ENCODE measurements around the gene IGSF22. TPM values are rescaled to one million over a fixed set of nuclear protein-coding genes. Genes with fewer than 3 reads are reported as not detected.

IGSF22 gene
- total and polyA plus RNA-seq, 2 of the 8 experiments (the other 6 are each of a cell fraction or from before 2014, with no cell fraction given): 0.14 TPM; not detected in 1

GRCh38 chr11:18739685-18740084, 13.7 kb upstream of the IGSF22 start:
- Histone ChIP-seq H3K4me1 (replicated peaks in 1 of 4; ENCODE audit: control insufficient read depth in 3 of 4, insufficient read depth in 4 of 4, low read length in 3 of 4) (no peaks in the 10 kb centered on the region), H3K9ac (replicated peaks in 1 of 4; ENCODE audit: extremely low read depth in 1 of 4, low read depth in 3 of 4, low read length in 3 of 4) (no peak overlapping the region), H3K56ac (replicated peaks; ENCODE audit: insufficient read length, low read depth, low read length) (no peak overlapping the region), H2BK20ac (ENCODE audit: low read length) (no peak overlapping the region), H3K79me2 (ENCODE audit: control insufficient read depth in 1 of 2, insufficient read depth in 2 of 2, low read length in 2 of 2) (no peaks in the 10 kb centered on the region), H3K9me3 (ENCODE audit: insufficient read depth in 2 of 2, low read depth in 1 of 2, low read length in 1 of 2) (no peaks in the 10 kb centered on the region), H3K18ac (ENCODE audit: extremely low read depth, low read length) (no peak overlapping the region), H2AFZ (ENCODE audit: low read length) (no peak overlapping the region), H4K5ac (ENCODE audit: insufficient read length, low read depth, low read length) (no peak overlapping the region), H3K4me2 (ENCODE audit: insufficient read depth in 1 of 2, low read depth in 2 of 2, low read length in 2 of 2) (no peak overlapping the region), H2BK15ac (ENCODE audit: low read length) (no peak overlapping the region), H3K27me3 (replicated peaks in 1 of 4; ENCODE audit: control insufficient read depth in 3 of 4, extremely low read depth in 1 of 4, insufficient read depth in 3 of 4, low read length in 3 of 4) (no peaks in the 10 kb centered on the region), H3K14ac (ENCODE audit: insufficient read length) (no peak overlapping the region), H3K23me2 (ENCODE audit: low read depth, low read length) (no peaks in the 10 kb centered on the region), H4K8ac (ENCODE audit: extremely low read depth, insufficient read depth, low read length) (no peak overlapping the region), H3K4me3 (ENCODE audit: extremely low read depth in 1 of 4, insufficient read depth in 2 of 4, low read depth in 3 of 4, low read length in 4 of 4) (no peak overlapping the region), H2BK120ac (replicated peaks; ENCODE audit: low read depth, low read length) (no peak overlapping the region), H4K20me1 (replicated peaks in 1 of 2; ENCODE audit: control insufficient read depth in 1 of 2, insufficient read depth in 2 of 2, low read length in 2 of 2) (no peaks in the 10 kb centered on the region), H3K27ac (ENCODE audit: low read depth, low read length) (no peak overlapping the region), H2BK12ac (ENCODE audit: low read depth, low read length) (no peak overlapping the region), H2AK5ac (ENCODE audit: low read depth, low read length) (no peak overlapping the region), H4K91ac (replicated peaks; ENCODE audit: insufficient read length, low read length) (no peak overlapping the region), H3K36me3 (ENCODE audit: control insufficient read depth in 2 of 4, insufficient read depth in 4 of 4, low read length in 3 of 4) (no peaks in the 10 kb centered on the region), H2BK5ac (ENCODE audit: low read depth, low read length) (no peak overlapping the region), H3K4ac (replicated peaks; ENCODE audit: insufficient read length, low read depth, low read length) (no peak overlapping the region), H3K23ac (ENCODE audit: insufficient read length) (no peak overlapping the region), H3K79me1 (ENCODE audit: low read depth, low read length) (no peaks in the 10 kb centered on the region)
- 71% methylated on average over 4 of the region's 4 CpGs; no CpG with 5 or more reads in 1 of the 2 experiments for WGBS, 2 experiments (ENCODE audit: extremely low coverage in 1 of 2, insufficient coverage in 1 of 2, insufficient read length in 1 of 2, insufficient replicate concordance in 2 of 2, low coverage in 1 of 2, low lambda C conversion rate in 2 of 2, missing lambda C conversion rate in 1 of 2)
- TF ChIP-seq TAF1 (IDR thresholded peaks at IDR 0.05; ENCODE audit: low read depth, low read length): no peak
- TF ChIP-seq POLR2A (IDR thresholded peaks at IDR 0.05; ENCODE audit: control extremely low read depth in 1 of 2, low read depth in 2 of 2, low read length in 2 of 2): no peak
- no peak for TF ChIP-seq EP300 (IDR thresholded peaks at IDR 0.05; ENCODE audit: borderline replicate concordance in 1 of 2, low read depth in 2 of 2, low read length in 2 of 2)
- TF ChIP-seq BRCA1 (IDR thresholded peaks at IDR 0.05; ENCODE audit: low read depth, low read length): no peak
- DNase-seq (ENCODE audit: low read depth in 1 of 2, low spot score in 2 of 2): no peak
- FAIRE-seq: no peak
- CTCF ChIA-PET (ENCODE audit: partially characterized antibody): interaction anchor here (1.0 to 16.4 kb wide), 6 partner anchors 9 to 35 kb away, joined by 3 to 244 read pairs (median 4); partner anchors contain the start of gene IGSF22
- POLR2A ChIA-PET (ENCODE audit: partially characterized antibody): no interaction called here
